Left kidney (tissue), 2 donors: ENCODE measurements around the gene AANAT. TPM values are rescaled to one million over a fixed set of nuclear protein-coding genes. Genes with fewer than 3 reads are reported as not detected.
A peak's percentile ranks its signal among the peaks of the same experiment; 100 is the strongest.

Source experiments
- DNase-seq: peaks from one replicate; pipeline ENCODE4 v3.0.0-alpha.2; 2013
- polyA plus RNA-seq: library from polyadenylated mRNA; unstranded; fragments of 120-200 nt; gene quantifications from one replicate; pipeline ENCODE4 v1.2.1, GENCODE V29; 2013; ENCODE audit not compliant: insufficient read length

Gene AANAT
- polyA plus RNA-seq, 1 donor, result 0.50 TPM

DNA sequence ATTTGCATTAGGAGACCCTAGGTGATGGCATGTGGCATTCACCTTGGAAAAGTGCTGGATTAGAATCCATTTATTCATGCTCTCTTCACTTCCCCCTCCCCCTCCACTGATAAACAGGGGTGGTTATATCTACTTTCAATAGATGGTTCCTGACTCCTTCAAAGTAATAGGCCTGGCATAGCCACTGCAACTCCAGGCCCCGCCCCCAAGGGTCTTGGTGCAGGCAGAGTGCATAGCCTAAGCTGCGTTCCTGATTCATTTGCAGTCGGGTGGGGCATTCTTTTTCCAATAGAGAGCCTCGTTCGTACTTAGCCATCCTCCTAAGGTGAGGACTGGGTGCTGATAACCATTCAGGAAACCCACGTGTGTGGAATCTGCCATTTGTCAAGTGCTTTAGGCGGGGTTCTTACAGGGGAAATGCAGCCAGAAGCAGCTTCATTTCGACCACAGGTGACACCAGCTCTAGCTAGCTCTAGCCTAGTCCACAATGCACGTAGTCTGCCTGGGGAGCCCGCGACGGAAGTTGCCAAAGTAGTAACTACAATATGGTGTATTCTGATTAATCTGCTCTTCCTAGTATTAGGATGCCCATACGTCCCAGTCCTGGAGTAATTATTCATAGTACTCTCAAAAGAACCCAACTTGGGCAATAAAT lies 25.6 kb upstream of the AANAT start:
- DNase-seq, result no peak

DNA sequence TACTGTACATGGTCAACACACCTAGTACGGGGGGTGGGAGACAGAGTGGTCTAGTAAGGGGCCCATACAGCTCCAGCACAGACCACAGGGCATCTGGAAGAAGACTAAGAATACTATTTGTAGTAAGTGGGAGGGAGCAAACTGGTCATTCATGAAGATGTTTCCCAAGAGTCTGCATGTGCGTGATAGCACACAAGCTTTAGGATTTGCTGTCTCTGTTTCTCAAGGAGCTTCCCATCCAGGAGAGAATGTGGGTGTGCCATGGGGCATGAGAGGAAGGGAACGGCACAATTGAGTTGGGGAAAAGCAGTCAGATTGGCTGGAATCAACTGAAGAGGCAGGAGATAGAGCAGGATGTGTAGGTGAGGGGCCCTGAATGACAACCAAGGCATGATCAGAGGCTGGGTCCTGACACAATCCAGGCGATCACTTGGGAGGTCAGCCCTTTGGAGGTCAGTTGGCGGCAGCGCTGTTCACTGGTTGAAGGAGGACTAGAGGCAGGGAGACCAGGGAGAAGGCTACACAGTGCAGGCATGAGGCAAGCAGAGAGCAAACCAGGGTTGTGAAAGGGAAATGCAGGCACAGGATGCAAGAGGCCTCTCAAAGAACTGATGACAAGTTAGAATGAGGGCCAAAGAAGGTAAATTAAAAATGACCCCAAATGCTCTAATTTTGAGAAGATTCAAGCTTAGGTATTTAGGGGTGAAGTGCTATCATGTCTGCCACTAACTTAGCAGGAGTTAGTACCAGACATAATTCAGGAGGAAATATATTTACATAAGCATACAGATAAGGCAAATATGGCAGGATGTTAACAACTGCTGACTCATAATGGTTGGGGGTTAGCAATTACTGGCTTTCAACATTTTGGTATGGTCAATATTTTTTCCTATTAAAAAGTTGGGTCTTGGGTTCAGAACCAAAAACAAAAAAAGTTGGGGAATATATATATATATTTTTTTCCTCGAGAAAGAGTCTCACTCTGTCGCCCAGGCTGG lies 24.8 kb upstream of the AANAT start:
- DNase-seq, result no peak

DNA sequence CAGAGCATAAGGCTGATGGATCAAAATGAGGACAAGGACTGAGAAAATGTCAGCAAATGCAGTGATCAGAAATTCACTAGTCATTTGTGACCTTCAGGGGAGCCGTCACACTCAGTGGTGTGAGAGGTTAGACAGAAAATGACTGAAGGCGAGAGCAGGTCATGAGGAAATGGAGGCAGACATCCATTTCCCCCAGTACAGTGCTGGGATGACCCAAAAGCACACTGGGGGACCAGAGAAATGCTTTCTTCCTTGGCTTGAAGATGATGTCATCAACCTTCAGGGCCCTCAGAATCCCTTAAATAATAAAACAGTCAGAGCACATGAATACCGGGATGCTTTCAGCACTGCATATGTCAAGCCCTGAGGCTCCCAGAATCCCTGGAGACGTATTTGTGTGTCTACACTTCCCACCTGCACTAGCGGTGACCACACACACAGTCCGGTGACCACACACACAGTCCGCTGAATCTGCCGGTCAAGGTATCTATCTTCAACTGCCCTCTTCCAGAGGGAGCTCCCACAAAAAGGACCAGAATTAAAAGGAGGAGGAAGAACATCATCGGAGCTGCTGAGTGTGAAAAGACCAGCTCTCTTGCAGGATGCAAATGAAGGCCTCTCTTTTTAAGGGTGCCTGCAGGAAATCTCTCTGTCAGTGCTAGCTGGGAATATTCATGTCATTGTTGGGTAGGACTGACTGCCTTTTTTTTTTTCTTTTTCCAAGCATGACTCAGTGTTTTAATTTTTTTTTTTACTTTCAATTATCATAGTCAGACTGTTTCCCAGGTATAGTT lies 22.7 kb upstream of the AANAT start:
- DNase-seq, result no peak

DNA sequence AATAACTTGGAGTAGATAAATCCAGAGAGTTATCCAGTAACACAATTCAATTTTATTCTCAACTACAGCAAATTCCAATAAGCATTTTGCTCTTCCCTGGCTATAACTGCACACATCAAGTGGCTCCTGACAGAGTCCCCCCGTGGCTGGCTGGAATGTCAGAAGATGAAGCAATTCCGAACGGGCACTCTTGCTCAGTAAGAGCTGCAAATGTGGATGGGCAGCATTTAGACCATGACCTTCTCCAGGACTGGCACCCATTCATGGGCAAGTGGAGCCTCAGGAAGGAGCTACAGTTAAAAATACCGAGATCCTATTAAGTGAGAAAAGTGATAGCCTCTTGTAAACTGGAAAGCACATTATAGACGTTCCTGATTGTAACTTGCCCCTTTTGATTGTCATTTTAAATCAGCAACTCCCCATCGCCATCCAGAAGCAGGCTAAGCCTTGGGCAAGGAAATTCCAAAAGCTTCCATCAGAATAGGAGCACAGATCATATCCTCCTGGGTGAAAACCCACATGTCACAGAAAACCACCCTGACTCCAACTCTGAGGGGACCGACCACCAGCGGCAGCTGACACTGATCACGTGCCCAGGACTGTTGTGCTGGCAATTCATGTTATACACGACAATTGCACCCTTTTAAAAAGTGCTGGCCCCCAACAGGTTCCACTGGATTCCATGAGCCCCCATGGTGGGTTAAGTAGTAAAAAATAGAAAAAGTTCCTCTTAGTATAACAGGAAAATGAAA lies 21.5 kb upstream of the AANAT start:
- DNase-seq, result no peak

- no peak for DNase-seq
Observed at GRCh38 chr17:76446449-76447231, 20.8 kb upstream of the AANAT start.

GRCh38 chr17:76447931-76448652 lies 19.3 kb upstream of the AANAT start:
- DNase-seq, result no peak

- no peak for DNase-seq
Observed at GRCh38 chr17:76449126-76449525, 18.3 kb upstream of the AANAT start.

DNA sequence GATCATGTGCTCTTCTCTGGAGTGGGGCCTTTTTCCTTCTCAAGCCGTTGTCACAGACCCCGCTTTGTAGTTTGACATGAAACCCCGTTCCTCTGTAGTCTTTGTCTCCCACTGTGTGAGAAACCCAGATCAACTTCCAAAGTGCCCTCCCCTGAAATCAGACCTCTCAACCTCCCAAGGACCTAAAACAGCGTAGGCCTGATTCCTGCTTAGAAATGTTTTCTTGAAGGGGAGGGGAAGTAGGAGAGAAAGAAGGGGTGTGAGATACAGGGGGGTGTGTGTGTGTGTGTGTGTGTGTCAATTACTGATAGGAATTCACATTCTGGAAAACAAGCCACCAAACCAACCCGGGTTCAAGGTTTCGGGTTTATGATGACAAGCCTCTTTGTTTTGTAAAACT lies 15.9 kb upstream of the AANAT start:
- DNase-seq, result no peak

GRCh38 chr17:76452127-76452659 lies 15.2 kb upstream of the AANAT start:
- DNase-seq, result no peak

DNA sequence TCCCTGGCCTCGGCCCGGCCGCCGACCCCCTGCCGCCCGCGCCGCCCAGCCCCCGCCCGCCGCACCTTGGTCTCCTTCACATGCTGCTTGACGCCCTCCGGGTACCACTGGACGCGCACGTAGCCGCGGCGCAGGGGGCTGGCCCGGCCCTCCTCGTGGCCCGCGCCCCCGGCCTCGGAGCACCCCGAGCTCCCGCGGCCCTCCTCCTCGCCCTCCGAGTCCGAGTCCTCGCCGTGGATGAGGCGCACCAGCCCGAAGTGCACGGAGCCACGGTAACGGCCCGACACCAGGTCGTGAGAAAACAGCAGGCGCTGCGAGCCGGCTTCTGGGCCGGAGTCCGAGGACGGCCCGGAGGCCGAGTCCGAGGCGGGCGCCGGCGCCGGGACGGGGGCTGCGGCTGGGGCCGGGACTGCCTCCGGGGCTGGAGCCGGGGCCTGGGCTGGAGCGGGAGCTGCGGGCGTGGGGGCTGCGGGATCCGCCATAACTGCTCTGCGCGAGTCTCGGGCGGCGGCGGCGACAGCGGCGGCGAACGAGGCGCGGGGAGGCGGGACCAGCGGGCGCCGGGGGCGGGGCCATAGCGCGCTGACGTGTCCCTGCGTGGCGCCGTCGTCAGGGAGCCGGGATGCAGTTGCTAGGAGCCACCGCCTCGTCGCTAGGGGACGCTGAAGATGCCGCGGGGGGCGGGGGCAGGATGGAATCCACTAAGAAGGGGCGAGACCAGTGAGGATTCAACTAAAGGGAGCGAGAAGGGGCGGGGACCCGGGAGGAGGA lies 14.6 kb upstream of the AANAT start, which contains the start of gene UBE2O:
Gene UBE2O (minus strand): TSS at position 493 of the 771 bp plus-strand sequence. CDS start 11 bp downstream, at position 482.
- peak; percentile 78 for DNase-seq

DNA sequence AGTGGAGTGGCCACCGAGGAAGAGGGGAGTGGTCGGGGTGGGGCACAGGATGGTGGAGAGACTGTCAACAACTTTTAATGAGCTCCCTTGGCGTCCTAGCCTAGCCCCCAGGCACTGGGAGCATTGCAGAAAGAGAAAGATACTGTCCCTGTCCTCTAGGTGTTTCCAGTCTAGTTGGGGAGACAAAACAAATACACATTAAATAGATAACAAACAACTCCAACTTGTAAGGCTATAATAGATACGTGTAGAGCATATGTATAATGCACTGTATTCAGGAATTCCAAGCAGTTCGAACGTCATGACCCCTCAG lies 14.0 kb upstream of the AANAT start:
- DNase-seq, result no peak

GRCh38 chr17:76458580-76459490 lies 8.6 kb upstream of the AANAT start:
- DNase-seq, result no peak

DNA sequence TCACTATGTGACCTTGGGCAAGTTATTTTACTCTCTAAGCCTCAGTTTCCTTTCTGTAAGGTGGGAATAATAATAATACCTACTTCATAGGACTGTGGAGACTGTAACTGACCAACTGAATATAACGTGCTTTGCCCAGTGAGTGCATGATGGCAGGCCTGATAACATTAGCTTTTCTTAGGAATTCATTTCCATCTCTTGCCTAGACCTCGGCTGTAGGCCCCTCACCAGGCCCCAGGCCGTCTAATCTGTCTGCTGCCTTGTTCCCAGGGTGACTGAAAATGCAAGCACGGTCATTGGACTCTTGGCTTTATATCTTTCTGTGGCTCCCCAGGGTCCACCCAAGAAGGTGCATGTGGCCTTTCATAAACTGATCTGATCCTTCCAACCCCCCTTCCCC lies 7.7 kb upstream of the AANAT start:
- DNase-seq, result no peak

DNA sequence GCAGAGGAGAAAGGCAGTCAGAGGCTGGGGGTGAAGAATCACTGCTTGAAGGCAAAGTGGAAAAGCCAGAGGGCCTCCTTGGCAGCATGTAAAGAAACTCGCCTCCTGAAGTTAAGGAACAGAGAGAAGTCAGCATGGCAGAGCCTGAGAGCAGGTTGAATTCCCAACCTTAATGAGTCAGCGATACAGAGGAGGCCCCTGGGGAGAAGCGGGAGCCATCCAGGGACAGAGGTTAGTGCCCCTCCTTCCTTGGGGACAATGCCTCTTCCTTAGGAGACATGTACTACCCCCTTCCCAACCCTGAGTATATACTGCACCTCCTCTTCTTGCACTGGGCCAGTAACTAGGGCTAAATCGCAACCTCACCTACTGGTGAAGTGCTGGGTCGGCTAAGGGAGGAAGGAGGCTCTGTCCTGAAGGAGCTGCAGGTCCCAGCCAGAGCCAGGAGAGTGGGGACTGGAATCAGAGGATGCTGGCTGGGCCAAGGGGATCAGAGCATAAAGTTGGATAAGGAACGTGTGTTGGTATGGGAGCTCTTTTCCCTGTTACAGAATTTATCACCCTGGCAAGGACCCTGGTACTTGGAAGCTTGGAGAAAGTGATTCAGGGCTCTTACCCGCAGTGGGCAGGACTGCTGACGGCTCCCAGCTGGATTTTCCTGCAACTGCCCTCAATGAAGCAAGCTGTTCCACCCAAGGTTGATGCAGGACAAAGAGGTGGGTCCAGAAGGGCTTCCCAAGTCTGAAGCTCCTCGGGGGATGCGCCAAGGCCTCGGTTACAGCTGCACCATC lies 5.4 kb upstream of the AANAT start:
- DNase-seq, result no peak

DNA sequence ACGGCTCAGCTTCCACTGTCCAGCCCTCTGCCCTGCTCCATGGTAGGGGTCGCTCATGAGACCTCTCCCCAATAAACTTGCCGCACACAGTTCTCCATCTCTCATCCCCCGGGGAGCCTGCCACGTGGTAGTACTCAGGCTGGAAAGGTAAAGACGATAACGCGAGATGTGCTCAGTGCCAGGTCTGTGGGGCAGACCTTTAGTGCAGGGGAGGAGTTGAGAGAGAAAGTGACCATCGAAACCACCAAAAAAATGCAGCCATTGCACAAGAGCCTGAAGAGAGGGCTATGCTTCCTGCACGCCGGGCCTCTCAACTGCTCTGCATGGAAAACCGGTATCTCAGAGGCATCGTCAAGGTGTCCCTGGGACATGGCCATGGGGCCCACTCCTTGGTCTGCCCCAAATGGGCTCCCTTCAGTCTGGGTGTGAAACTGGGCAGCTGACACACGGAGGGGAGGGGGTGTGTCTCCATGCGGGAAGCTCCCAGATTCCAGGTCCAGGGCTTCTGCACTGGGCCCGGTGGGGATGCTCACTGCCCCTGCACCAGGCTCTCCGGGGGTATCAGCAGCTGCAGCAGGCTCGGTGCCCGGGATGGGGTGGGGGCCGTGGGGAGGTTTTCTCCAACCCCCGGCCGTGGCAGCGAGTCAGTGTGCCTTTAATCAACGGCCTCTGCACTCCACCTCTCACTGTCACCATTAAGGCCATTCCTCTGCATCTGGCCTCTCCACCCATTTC lies 4.7 kb upstream of the AANAT start:
- no peak for DNase-seq

DNA sequence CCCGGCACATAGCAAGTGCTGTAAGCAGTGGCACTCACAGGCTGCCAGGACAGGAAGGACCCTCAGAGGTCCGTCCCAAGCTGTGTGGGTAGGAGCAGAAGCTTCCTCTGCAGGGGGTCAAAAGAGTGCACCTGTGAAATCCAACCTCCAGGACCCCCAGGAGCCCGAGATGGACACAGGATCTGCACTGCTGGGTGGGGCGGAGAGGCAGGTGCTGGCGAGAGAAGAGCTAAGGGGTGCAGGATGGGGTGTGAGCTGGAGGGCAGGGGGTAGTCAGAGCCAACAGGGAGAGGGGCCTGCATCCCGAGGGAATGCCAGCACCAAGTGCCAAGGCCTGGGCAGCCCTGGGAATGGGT lies 650 bp upstream of the AANAT start:
- no peak for DNase-seq
